Peyer's patch (tissue), 4 donors: ENCODE results near the gene JAM2.

Experiments used
- CTCF ChIP-seq, 6 experiments: fragments of 450-650 bp in 4 of 6; fragments of 200-600 bp in 2 of 6; sonication (generic) in 1 of 6; IDR thresholded peaks; one replicate each; pipeline ENCODE4 v1.5.1; 2017 to 2019; ENCODE audit warnings: antibody characterized with exemption in 6 of 6, mild to moderate bottlenecking in 3 of 6, moderate library complexity in 1 of 6
- POLR2A ChIP-seq, 2 donors: fragments of 450-650 bp; IDR thresholded peaks; one replicate each; pipeline ENCODE4 v1.5.1; 2017; ENCODE audit warnings: antibody characterized with exemption in 2 of 2, mild to moderate bottlenecking in 2 of 2, moderate library complexity in 2 of 2

- TF ChIP-seq CTCF (IDR thresholded peaks at IDR 0.05) (no peak), POLR2A (IDR thresholded peaks at IDR 0.05) (no peak)
These were observed 25.5 kb downstream of the JAM2 start for GRCh38 chr21:25664491-25664931.
